ENCODE data around the gene PLB1. TPM values are rescaled to one million over a fixed set of nuclear protein-coding genes. Genes with fewer than 3 reads are reported as not detected.

PLB1 gene
- polyA plus RNA-seq, 2 of the 4 experiments (the other 2 are of a cell fraction) = 0.26 to 1.4 TPM

DNA sequence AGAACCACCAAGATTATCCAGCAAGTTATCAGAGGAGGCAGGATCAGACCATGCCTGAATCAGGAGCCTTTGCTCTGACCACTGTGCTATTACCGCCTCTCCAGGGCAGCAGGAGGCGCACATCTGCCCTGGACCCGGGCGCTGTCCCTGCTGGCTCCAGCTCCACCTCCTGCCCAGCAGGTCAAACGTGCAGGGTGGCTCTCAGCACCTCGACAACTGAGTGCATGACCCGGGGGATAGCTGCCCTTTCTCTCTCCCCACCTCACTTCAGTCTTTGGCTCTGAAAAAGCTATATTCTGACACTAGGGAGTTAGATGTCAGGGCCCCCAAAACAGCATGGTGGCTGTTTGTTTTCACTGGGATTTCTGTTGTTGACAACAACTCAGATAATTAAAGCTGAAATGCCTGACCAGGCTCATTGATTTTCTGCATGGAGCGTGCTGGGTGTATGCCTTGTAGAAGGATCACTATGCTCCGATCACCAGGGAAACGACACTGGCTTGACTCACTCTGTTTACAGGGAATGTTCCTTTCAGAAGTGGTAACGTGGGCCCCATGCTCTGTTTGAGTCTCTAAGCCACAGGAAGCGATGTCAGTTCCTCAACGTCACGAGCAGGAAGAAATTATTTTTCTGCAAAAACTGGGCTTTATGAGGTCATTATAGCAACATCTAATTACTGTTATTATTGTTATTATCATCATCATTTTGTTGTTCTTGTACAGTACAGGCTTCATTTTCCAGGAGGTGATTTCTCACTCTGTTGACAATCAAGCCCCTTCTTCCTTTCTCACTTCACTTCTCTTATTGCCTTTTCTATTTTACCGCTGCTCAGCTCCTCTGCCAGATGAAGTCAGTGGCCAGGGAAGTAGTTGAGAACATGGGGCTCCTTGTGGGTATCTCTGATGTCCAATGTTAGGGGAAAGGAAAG is 125.6 kb downstream of the PLB1 start:
- WGBS (ENCODE audit: missing lambda C conversion rate) = 36% methylated on average over 15 of the region's 15 CpGs
- FAIRE-seq = no peak
- Histone ChIP-seq H3K9me3 (no peaks in the 10 kb centered on the region), H3K27ac (peak overlapping the region; percentile 42 to 61; a peak in 4 of 6 replicates), H3K4me3 (no peak overlapping the region), H3K4me2 (peak overlapping the region; percentile 45), H3K4me1 (peaks cover 9% of the 10 kb centered on the region)
- TF ChIP-seq, protein P1, sequence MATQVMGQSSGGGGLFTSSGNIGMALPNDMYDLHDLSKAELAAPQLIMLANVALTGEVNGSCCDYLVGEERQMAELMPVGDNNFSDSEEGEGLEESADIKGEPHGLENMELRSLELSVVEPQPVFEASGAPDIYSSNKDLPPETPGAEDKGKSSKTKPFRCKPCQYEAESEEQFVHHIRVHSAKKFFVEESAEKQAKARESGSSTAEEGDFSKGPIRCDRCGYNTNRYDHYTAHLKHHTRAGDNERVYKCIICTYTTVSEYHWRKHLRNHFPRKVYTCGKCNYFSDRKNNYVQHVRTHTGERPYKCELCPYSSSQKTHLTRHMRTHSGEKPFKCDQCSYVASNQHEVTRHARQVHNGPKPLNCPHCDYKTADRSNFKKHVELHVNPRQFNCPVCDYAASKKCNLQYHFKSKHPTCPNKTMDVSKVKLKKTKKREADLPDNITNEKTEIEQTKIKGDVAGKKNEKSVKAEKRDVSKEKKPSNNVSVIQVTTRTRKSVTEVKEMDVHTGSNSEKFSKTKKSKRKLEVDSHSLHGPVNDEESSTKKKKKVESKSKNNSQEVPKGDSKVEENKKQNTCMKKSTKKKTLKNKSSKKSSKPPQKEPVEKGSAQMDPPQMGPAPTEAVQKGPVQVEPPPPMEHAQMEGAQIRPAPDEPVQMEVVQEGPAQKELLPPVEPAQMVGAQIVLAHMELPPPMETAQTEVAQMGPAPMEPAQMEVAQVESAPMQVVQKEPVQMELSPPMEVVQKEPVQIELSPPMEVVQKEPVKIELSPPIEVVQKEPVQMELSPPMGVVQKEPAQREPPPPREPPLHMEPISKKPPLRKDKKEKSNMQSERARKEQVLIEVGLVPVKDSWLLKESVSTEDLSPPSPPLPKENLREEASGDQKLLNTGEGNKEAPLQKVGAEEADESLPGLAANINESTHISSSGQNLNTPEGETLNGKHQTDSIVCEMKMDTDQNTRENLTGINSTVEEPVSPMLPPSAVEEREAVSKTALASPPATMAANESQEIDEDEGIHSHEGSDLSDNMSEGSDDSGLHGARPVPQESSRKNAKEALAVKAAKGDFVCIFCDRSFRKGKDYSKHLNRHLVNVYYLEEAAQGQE (IDR thresholded peaks at IDR 0.05) = no peak
- TF ChIP-seq JUN (IDR thresholded peaks at IDR 0.05) (no peak), SMC3 (IDR thresholded peaks at IDR 0.05) (peak; percentile 77), RAD21 (conservative IDR thresholded peaks at IDR 0.05 in 1 of 2, IDR thresholded peaks at IDR 0.05 in 1 of 2) (peak; percentile 69 to 77), CTCF (IDR thresholded peaks at IDR 0.05) (peak; percentile 54), TP53 (CRISPR knock-in tag; IDR thresholded peaks at IDR 0.05) (no peak)
- ChIA-PET POLR2A (interaction anchor here (0.5 to 1.8 kb wide), 3 partner anchors 18 to 133 kb away, joined by 3 to 8 read pairs (median 5); partner anchors contain the start of gene PPP1CB), CTCF (interaction anchor here (0.6 to 2.2 kb wide), 23 partner anchors 8 to 238 kb away, joined by 3 to 20 read pairs (median 3); partner anchors contain the start of gene PPP1CB)
- ATAC-seq = peak; percentile 90 to 96
- DNase-seq (ENCODE audit: low read depth in 1 of 2, low spot score in 1 of 2) = peak; percentile 43 to 68

DNA sequence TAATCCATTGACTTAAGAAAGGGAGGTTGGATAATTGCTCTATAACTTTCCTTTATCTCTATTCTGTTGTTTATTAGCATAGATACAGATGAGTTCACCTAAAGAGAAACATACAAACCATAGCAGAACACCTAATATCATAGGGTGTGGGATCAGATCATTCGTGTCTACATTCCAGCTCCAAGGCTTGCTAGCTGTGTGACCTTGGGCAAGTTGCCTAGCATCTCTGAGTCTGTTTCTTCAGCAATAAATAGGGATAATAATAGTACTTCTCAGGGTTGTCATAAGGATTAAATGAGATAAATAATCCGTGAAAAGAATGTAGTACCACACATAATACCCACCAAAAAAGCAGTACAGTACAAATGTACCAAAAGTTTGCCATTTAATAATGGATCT is 126.2 kb downstream of the PLB1 start:
- peak overlapping the region in 1 of 2 experiments; percentile 42; a peak in 1 of 6 replicates for H3K27ac ChIP-seq
- FAIRE-seq (no peak), ATAC-seq (no peak), DNase-seq (ENCODE audit: low read depth in 1 of 2, low spot score in 1 of 2) (no peak)
- POLR2A ChIA-PET = no interaction called here
- no peak overlapping the region for H3K4me3 ChIP-seq
- no peak overlapping the region; the same call in 2 of the 3 replicates for H3K4me2 ChIP-seq
- WGBS (ENCODE audit: missing lambda C conversion rate) = 49% methylated on average over 2 of the region's 2 CpGs
- H3K4me1 ChIP-seq = peaks cover 9% of the 10 kb centered on the region
- TF ChIP-seq RNF2 (IDR thresholded peaks at IDR 0.05; ENCODE audit: borderline replicate concordance, low read depth) = no peak
- no peak for TF ChIP-seq HOXA7 (CRISPR knock-in tag; IDR thresholded peaks at IDR 0.05)
- peak; percentile 35 for TF ChIP-seq ZFP36 (IDR thresholded peaks at IDR 0.05; ENCODE audit: borderline replicate concordance, partially characterized antibody)
- TF ChIP-seq POLR2A (IDR thresholded peaks at IDR 0.05; ENCODE audit: low read length) = no peak
- no peak for TF ChIP-seq MYC (IDR thresholded peaks at IDR 0.05; ENCODE audit: borderline replicate concordance, low read length)
- TF ChIP-seq CHD4 (IDR thresholded peaks at IDR 0.05; ENCODE audit: borderline replicate concordance) = no peak
- TF ChIP-seq ATOH8 (CRISPR knock-in tag; IDR thresholded peaks at IDR 0.05; ENCODE audit: low read depth) = no peak
- no peak for TF ChIP-seq HDAC2 (IDR thresholded peaks at IDR 0.05)
- TF ChIP-seq MAZ (IDR thresholded peaks at IDR 0.05; ENCODE audit: borderline replicate concordance, low read depth, low read length) = no peak
- CTCF ChIA-PET = interaction anchor here (0.8 to 2.2 kb wide), 8 partner anchors 10 to 54 kb away, joined by 3 to 20 read pairs (median 4); no protein-coding TSS in a partner anchor
- no peaks in the 10 kb centered on the region for H3K9me3 ChIP-seq

Measured in A549 (cell line).